K562 (cell line): ENCODE data around the gene PLEKHM3. TPM values are rescaled to one million over a fixed set of nuclear protein-coding genes. Genes with fewer than 3 reads are reported as not detected.

Experiments
- E2F3 ChIP-seq: fragments of 250-450 bp; sonication (Bioruptor Pico); IDR thresholded peaks from 2 replicates; pipeline ENCODE4 v1.4.0; 2020; ENCODE audit warnings: mild to moderate bottlenecking
- FOXM1 ChIP-seq, 2 experiments: fragments of 450-650 bp in 1 of 2; sonication (generic) in 1 of 2; formaldehyde crosslinking in 1 of 2; IDR thresholded peaks; 2 replicates each; pipeline versions ENCODE4 v1.6.1 to v1.9.0; 2017 to 2022; ENCODE audit warnings: low read depth in 2 of 2, mild to moderate bottlenecking in 2 of 2, missing genetic modification reagents in 1 of 2, moderate library complexity in 1 of 2
- GATA2 ChIP-seq: sonication (generic); formaldehyde crosslinking; IDR thresholded peaks from 2 replicates; pipeline ENCODE4 v1.4.0; 2020; ENCODE audit warnings: mild to moderate bottlenecking, missing genetic modification reagents
- GATAD2B ChIP-seq: fragments of 450-650 bp; IDR thresholded peaks from 2 replicates; pipeline ENCODE4 v1.6.1; 2017; ENCODE audit warnings: mild to moderate bottlenecking, borderline replicate concordance
- HMGXB4 ChIP-seq: sonication (generic); formaldehyde crosslinking; IDR thresholded peaks from 2 replicates; pipeline ENCODE4 v1.8.1; 2023; ENCODE audit warnings: mild to moderate bottlenecking, missing genetic modification reagents
- IRF2 ChIP-seq: sonication (generic); formaldehyde crosslinking; IDR thresholded peaks from 2 replicates; pipeline ENCODE4 v1.8.1; 2022; ENCODE audit warnings: mild to moderate bottlenecking, missing genetic modification reagents
- NONO ChIP-seq, 2 experiments: fragments of 200-400 bp in 1 of 2; fragments of 450-650 bp in 1 of 2; formaldehyde crosslinking in 1 of 2; IDR thresholded peaks; 2 replicates each; pipeline ENCODE4 v1.6.1; 2017; ENCODE audit warnings: low read depth in 2 of 2, mild to moderate bottlenecking in 2 of 2, moderate library complexity in 2 of 2, low read length in 1 of 2
- POLR2H ChIP-seq: IDR thresholded peaks from 2 replicates; pipeline ENCODE4 v1.6.1; 2016; ENCODE audit warnings: missing genetic modification characterization, low read depth, mild to moderate bottlenecking, control low read depth, missing compliant biosample characterization, moderate library complexity
- POLR3A ChIP-seq: IDR thresholded peaks from 2 replicates; pipeline ENCODE4 v1.6.1; 2011; ENCODE audit warnings: borderline replicate concordance, mild to moderate bottlenecking, moderate library complexity; ENCODE audit not compliant: insufficient read length, insufficient read depth; ENCODE audit errors: extremely low read depth
- PRDM10 ChIP-seq: fragments of 450-650 bp; IDR thresholded peaks from 2 replicates; pipeline ENCODE4 v1.6.1; 2018; ENCODE audit not compliant: partially characterized antibody
- SOX6 ChIP-seq: fragments of 450-650 bp; IDR thresholded peaks from 2 replicates; pipeline ENCODE4 v1.6.1; 2014; ENCODE audit warnings: mild to moderate bottlenecking
- TAF7 ChIP-seq: fragments of 450-650 bp; IDR thresholded peaks from 2 replicates; pipeline ENCODE4 v1.6.1; 2016; ENCODE audit warnings: missing genetic modification characterization, missing compliant biosample characterization
- TAF9B ChIP-seq: fragments of 450-650 bp; IDR thresholded peaks from 2 replicates; pipeline ENCODE4 v1.6.1; 2018; ENCODE audit warnings: mild to moderate bottlenecking; ENCODE audit not compliant: partially characterized antibody
- TARDBP ChIP-seq: fragments of 450-650 bp; IDR thresholded peaks from 2 replicates; pipeline ENCODE4 v1.6.1; 2016
- TBL1XR1 ChIP-seq, 2 experiments: IDR thresholded peaks; 2 replicates each; pipeline ENCODE4 v1.6.1; 2012; ENCODE audit warnings: improper control_type of control experiment in 2 of 2, low read length in 2 of 2, mild to moderate bottlenecking in 1 of 2
- TFAP4 ChIP-seq: sonication (generic); formaldehyde crosslinking; IDR thresholded peaks from 2 replicates; pipeline ENCODE4 v1.8.0; 2022; ENCODE audit warnings: missing genetic modification reagents, mild to moderate bottlenecking, moderate library complexity, borderline replicate concordance
- TFE3 ChIP-seq: fragments of 450-650 bp; formaldehyde crosslinking; IDR thresholded peaks from 2 replicates; pipeline ENCODE4 v1.4.0; 2020; ENCODE audit warnings: mild to moderate bottlenecking, mixed read lengths
- ZNF212 ChIP-seq: fragments of 450-650 bp; formaldehyde crosslinking; IDR thresholded peaks from 2 replicates; pipeline ENCODE4 v1.4.0; 2020; ENCODE audit warnings: mild to moderate bottlenecking
- ZNF324 ChIP-seq: fragments of 250-450 bp; sonication (Bioruptor Pico); IDR thresholded peaks from 2 replicates; pipeline ENCODE4 v1.4.0; 2020; ENCODE audit warnings: mild to moderate bottlenecking
- ZNF584 ChIP-seq: fragments of 200-800 bp; sonication (Bioruptor generic); IDR thresholded peaks from 2 replicates; pipeline ENCODE4 v1.6.1; 2016; ENCODE audit warnings: low read depth, mild to moderate bottlenecking, missing genetic modification characterization, missing compliant biosample characterization
- polyA plus RNA-seq, 8 experiments: library from polyadenylated mRNA; depleted of rRNA in 4 of 8; stranded (reverse) in 5 of 8; unstranded in 3 of 8; fragments of >200 nt; fragmentation: Nextera tagmentation in 2 of 8; fragmentation: Illumina TruSeq in 1 of 8; extraction: Ambion mirVana in 2 of 8; extraction: Trizol in 1 of 8; gene quantifications; 2 replicates each; pipeline versions ENCODE4 v1.2.1 to v1.2.3, GENCODE V29; 2011 to 2014; ENCODE audit warnings: inconsistent platforms in 1 of 8, missing spikeins in 1 of 8
- total RNA-seq, 7 experiments: library from RNA; depleted of rRNA in 6 of 7; stranded (reverse); fragments of >200 nt in 6 of 7; fragmentation: Illumina TruSeq in 2 of 7; extraction: Trizol in 2 of 7; gene quantifications; 2 replicates each; pipeline versions ENCODE4 v1.2.1 to v1.2.3, GENCODE V29; 2011 to 2021; ENCODE audit warnings: low replicate concordance in 1 of 7

PLEKHM3 gene
- total and polyA plus RNA-seq, 9 of the 15 experiments (the other 6 are each of a cell fraction or from before 2014, with no cell fraction given) = 0.24 to 1.6 (median 1.0) TPM

GRCh38 chr2:207960090-207960489 lies 65.2 kb downstream of the PLEKHM3 start (continued):
- TF ChIP-seq FOXM1 (IDR thresholded peaks at IDR 0.05; ENCODE audit: low read depth) (peak; percentile 78; the same call in 1 of the 2 replicates), FOXM1 (CRISPR knock-in tag; IDR thresholded peaks at IDR 0.05; ENCODE audit: low read depth) (no peak), TFAP4 (CRISPR knock-in tag) (peak; percentile 48), NONO (IDR thresholded peaks at IDR 0.05; ENCODE audit: low read depth in 2 of 2, low read length in 1 of 2) (no peak), GATAD2B (no peak), TAF7 (tag) (no peak), HMGXB4 (no peak), PRDM10 (no peak), SOX6 (peak; percentile 66), TARDBP (no peak), IRF2 (CRISPR knock-in tag) (no peak), POLR2H (tag) (no peak), ZNF584 (CRISPR knock-in tag) (no peak), TFE3 (CRISPR knock-in tag) (no peak), POLR3A (no peak), ZNF212 (CRISPR knock-in tag) (no peak), E2F3 (CRISPR knock-in tag) (no peak), ZNF324 (CRISPR knock-in tag) (no peak), TAF9B (no peak), GATA2 (CRISPR knock-in tag) (peak; percentile 84), TBL1XR1 (IDR thresholded peaks at IDR 0.05; ENCODE audit: low read length in 2 of 2) (peak in 1 of 2 experiments; percentile 81; a peak in 2 of 4 replicates)
